Left ventricle myocardium inferior (tissue), 1 donor: ENCODE data around the gene MPZL3. TPM values are rescaled to one million over a fixed set of nuclear protein-coding genes. Genes with fewer than 3 reads are reported as not detected.

ENCODE experiments used
- DNase-seq: peaks from one replicate; pipeline ENCODE4 v3.0.0-alpha.2; 2020
- H3K27ac ChIP-seq: fragments of 200-600 bp; replicated peaks from 2 replicates; pipeline ENCODE4 v1.8.0; 2021
- H3K27me3 ChIP-seq: fragments of 200-600 bp; 2 replicates; pipeline ENCODE4 v1.8.0; 2021; ENCODE audit warnings: low read depth
- H3K36me3 ChIP-seq: fragments of 200-600 bp; 2 replicates; pipeline ENCODE4 v1.8.0; 2021
- H3K4me1 ChIP-seq: fragments of 200-600 bp; 2 replicates; pipeline ENCODE4 v1.8.0; 2021
- H3K4me3 ChIP-seq: fragments of 200-600 bp; 2 replicates; pipeline ENCODE4 v1.8.0; 2021; ENCODE audit warnings: mild to moderate bottlenecking, moderate library complexity
- H3K9me3 ChIP-seq: fragments of 200-600 bp; replicated peaks from 2 replicates; pipeline ENCODE4 v1.8.0; 2021
- CTCF ChIP-seq: fragments of 200-600 bp; IDR thresholded peaks from 2 replicates; pipeline ENCODE4 v1.8.0; 2021; ENCODE audit warnings: antibody characterized with exemption, mild to moderate bottlenecking, borderline replicate concordance
- intact Hi-C: fragments of 100-400 bp; cut with micrococcal nuclease; formaldehyde crosslinking; loops from one replicate; pipeline ENCODE4 v1.11.0; 2022
- total RNA-seq: library from RNA; stranded (reverse); fragmentation: NEBNext Ultra II Directional; extraction: Animal tissue kit (Norgen Biotek cat#: 25700); gene quantifications from one replicate; pipeline ENCODE4 v1.2.1, GENCODE V29; 2021
- donor health status: DM: no; HTN: yes; CAD: no; lungs with severe emphysema.

MPZL3 gene
- total RNA-seq, 1 donor from 2014 or later: 2.7 TPM

GRCh38 chr11:118207079-118207478, 45.1 kb downstream of the MPZL3 start:
- TF ChIP-seq CTCF: no peak
- Histone ChIP-seq H3K9me3 (no peaks in the 10 kb centered on the region), H3K27ac (peak overlapping the region; percentile 7), H3K4me3 (no peak overlapping the region), H3K4me1 (peaks cover 20% of the 10 kb centered on the region), H3K36me3 (no peaks in the 10 kb centered on the region), H3K27me3 (no peaks in the 10 kb centered on the region)
- intact Hi-C loops: no loop called here
- DNase-seq: no peak

GRCh38 chr11:118206391-118207031, 45.7 kb downstream of the MPZL3 start:
- H3K27ac ChIP-seq: peak overlapping the region; percentile 7
- H3K36me3 ChIP-seq: no peaks in the 10 kb centered on the region
- H3K27me3 ChIP-seq: no peaks in the 10 kb centered on the region
- peak; percentile 14 for DNase-seq
- TF ChIP-seq CTCF: no peak
- intact Hi-C loops: no loop called here
- H3K4me1 ChIP-seq: peaks cover 14% of the 10 kb centered on the region
- H3K4me3 ChIP-seq: no peak overlapping the region
- H3K9me3 ChIP-seq: no peaks in the 10 kb centered on the region

GRCh38 chr11:118205606-118206378, 46.4 kb downstream of the MPZL3 start:
- intact Hi-C loops: no loop called here

GRCh38 chr11:118202599-118203422, 49.4 kb downstream of the MPZL3 start:
- Histone ChIP-seq H3K4me3 (no peak overlapping the region), H3K36me3 (no peaks in the 10 kb centered on the region), H3K27me3 (no peaks in the 10 kb centered on the region), H3K9me3 (no peaks in the 10 kb centered on the region), H3K4me1 (peaks cover 14% of the 10 kb centered on the region), H3K27ac (no peak overlapping the region)
- no peak for TF ChIP-seq CTCF
- intact Hi-C loops: no loop called here
- DNase-seq: no peak

More at GRCh38 chr11:118205606-118206378, 46.4 kb downstream of the MPZL3 start:
- H3K36me3 ChIP-seq: no peaks in the 10 kb centered on the region
- H3K27ac ChIP-seq: peak overlapping the region; percentile 7
- H3K4me1 ChIP-seq: peaks cover 7% of the 10 kb centered on the region
- no peak for TF ChIP-seq CTCF
- H3K9me3 ChIP-seq: no peaks in the 10 kb centered on the region
- no peak for DNase-seq
- no peaks in the 10 kb centered on the region for H3K27me3 ChIP-seq
- H3K4me3 ChIP-seq: no peak overlapping the region

GRCh38 chr11:118201966-118202365, 50.2 kb downstream of the MPZL3 start:
- no peak overlapping the region for H3K4me3 ChIP-seq
- no peak for DNase-seq
- no peaks in the 10 kb centered on the region for H3K27me3 ChIP-seq
- no peaks in the 10 kb centered on the region for H3K36me3 ChIP-seq
- intact Hi-C loops: no loop called here
- peaks cover 14% of the 10 kb centered on the region for H3K4me1 ChIP-seq
- no peak overlapping the region for H3K27ac ChIP-seq
- no peak for TF ChIP-seq CTCF
- H3K9me3 ChIP-seq: no peaks in the 10 kb centered on the region
